WI38 (cell line): ENCODE measurements around the gene CEND1.

Source experiments
- H3K4me3 ChIP-seq: 2 replicates; pipeline ENCODE4 v1.5.1; 2011; ENCODE audit warnings: low read depth, mild to moderate bottlenecking, control low read depth, low read length
- TF ChIP-seq, protein P1 (sequence below): IDR thresholded peaks from 2 replicates; pipeline ENCODE4 v1.5.1; 2012; ENCODE audit warnings: low read depth, mild to moderate bottlenecking, control low read depth, low read length

Gene CEND1

DNA sequence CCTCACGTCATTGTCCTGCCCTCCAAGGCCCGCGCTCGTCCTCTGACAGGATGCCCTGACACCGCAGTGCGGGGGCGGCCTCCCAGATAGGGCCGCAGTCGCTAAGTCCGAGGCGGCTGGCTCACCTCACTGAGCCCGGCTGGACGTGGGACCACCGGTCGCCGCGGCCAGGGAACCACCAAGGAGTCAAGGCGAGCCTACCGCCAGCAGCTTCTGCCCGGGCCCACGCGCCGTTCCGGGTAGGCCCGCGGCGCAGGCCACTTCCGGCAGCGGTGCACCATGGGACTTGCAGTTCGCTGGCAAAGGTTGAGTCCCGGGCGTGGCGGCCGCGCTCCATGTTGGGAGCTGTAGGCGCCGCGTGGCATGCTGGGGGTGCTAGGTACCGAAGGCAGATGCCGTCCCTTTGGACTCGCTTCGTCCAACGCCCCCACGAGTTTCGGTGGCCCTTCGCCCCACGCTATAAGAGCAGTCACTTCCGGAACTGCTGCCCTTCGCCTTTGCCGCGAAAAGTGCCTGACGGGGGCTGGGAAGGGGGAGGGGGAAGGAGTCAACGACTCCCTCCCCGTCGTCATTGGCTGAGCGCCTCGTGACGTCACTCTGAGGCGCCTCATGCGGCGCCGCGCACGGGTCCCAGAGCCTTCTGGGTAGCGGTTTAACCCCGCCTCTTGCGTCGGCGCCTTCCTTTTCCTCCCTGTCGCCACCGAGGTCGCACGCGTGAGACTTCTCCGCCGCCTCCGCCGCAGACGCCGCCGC lies 19.6 kb upstream of the CEND1 start, which contains the start of gene RPLP2:
Gene RPLP2 (plus strand): TSS at position 681 of the 753 bp plus-strand sequence. CDS start 268 bp downstream, outside the sequence.
- TF ChIP-seq, protein P1, sequence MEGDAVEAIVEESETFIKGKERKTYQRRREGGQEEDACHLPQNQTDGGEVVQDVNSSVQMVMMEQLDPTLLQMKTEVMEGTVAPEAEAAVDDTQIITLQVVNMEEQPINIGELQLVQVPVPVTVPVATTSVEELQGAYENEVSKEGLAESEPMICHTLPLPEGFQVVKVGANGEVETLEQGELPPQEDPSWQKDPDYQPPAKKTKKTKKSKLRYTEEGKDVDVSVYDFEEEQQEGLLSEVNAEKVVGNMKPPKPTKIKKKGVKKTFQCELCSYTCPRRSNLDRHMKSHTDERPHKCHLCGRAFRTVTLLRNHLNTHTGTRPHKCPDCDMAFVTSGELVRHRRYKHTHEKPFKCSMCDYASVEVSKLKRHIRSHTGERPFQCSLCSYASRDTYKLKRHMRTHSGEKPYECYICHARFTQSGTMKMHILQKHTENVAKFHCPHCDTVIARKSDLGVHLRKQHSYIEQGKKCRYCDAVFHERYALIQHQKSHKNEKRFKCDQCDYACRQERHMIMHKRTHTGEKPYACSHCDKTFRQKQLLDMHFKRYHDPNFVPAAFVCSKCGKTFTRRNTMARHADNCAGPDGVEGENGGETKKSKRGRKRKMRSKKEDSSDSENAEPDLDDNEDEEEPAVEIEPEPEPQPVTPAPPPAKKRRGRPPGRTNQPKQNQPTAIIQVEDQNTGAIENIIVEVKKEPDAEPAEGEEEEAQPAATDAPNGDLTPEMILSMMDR, result no peak
- peak within 1 kb of the TSS; percentile 98 for H3K4me3 ChIP-seq

DNA sequence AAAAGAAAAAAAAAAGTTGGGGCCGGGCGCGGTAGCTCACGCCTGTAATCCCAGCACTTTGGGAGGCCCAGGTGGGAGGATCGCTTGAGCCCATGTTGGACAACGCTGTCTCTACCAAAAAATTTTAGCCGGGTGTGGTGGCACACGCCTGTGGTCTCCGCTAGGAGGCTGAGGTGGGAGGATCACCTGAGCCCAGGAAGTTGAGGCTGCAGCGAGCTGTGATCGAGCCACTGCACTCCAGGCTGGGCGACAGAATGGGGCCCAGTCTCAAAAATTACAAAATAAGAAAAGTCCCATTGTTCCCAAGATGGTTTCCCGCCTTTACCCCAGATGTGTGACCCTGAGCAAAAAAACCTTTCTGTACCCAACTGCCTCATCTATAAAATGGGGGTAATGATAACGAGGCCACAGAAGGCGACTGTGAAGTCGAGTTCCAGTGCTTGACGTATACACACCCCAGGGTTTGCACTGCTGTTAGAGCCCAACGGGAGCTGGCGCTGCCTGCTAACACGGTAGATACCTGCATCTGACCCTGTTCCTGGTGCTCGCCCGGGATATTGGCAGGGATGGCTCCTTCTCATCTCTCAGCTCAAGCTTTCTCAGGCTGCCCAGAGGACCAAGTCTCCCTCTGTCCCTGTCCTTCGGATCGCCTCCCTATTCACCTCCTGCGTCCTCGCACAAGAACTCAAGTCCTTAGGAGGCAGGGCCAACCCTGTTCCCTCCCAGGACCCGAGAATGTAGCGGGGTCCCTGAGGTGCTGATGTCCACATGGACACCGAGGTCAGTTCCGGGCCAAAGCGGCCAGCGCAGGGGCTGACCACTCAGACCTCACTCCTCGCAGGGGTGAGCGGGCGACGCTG lies 18.8 kb upstream of the CEND1 start:
- TF ChIP-seq, protein P1, result no peak
- H3K4me3 ChIP-seq, result peak overlapping the region; percentile 98

DNA sequence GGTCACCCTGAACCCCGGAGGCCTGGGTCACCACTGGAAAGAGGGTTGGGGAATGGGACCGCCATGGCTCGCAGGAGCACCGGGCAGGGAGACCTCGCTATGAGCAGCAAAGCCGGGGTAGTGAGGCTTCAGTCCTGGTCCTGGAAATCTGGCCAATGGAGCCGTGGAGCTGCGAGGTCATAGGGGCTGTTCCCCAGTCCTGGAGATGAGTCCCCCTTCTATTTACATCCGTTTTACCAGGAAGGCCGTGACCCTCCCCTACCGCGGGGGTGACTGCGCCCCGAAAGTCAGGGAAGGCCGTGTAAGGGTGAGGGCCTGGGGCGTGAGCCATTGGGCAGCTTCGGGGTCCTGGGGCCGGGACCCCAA lies 14.7 kb upstream of the CEND1 start:
- TF ChIP-seq, protein P1, result no peak
- H3K4me3 ChIP-seq, result peak overlapping the region; percentile 68

DNA sequence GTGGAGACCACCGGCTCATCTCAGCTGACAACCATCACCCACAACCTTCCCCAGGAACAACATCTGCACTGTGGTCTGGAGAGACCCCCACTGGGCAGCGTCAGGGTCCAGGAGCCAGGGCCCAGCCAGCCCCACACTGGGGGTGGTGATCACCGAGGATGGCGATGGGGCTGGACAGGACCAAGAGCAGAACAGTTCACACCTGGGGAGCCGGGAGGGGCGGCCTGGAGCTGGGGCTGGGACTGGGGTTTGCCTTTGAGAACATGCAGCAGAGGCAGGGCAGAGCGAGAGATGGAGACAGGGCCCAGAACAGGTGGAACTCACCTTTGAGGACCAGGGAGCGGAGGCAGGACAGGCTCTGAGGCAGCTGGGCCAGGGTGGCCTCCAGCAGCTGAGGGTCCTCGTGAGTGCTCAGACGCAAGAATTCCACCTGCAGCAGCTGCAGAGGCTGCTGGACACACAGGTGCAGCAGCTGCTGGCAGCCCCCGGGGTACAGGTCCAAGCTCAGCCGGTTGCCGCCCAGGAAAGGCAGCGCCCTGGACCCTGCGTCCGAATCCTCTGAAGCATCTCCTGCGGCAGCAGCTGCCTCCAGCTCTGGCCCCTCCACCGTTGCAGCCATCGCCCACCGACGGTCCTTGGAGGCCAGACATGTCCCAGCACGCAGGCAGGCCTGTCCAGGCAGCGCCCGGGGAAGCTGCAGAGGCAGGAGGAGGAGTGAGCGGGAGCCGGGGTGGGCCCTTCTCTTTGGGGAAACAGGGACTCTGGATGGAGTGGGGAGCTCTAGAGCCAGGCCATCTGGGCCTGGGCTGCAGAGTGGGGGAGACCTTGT lies 14.1 kb upstream of the CEND1 start:
- peak overlapping the region; percentile 68 for H3K4me3 ChIP-seq
- TF ChIP-seq, protein P1, result no peak

DNA sequence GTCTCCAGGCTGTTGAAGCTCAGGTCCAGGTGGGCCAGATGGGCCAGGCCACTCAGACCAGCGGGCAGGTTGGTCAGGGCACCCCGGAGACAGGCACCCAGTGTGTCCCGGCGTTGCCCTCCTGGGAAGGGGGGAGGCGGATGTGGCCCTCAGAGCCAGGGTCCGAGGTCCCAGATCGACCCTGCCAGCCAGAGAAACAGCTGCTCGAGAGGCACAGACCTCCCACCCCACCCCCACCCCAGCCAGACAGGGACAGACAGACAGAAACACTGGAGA lies 13.5 kb upstream of the CEND1 start:
- TF ChIP-seq, protein P1, result no peak
- H3K4me3 ChIP-seq, result peak overlapping the region; percentile 68

DNA sequence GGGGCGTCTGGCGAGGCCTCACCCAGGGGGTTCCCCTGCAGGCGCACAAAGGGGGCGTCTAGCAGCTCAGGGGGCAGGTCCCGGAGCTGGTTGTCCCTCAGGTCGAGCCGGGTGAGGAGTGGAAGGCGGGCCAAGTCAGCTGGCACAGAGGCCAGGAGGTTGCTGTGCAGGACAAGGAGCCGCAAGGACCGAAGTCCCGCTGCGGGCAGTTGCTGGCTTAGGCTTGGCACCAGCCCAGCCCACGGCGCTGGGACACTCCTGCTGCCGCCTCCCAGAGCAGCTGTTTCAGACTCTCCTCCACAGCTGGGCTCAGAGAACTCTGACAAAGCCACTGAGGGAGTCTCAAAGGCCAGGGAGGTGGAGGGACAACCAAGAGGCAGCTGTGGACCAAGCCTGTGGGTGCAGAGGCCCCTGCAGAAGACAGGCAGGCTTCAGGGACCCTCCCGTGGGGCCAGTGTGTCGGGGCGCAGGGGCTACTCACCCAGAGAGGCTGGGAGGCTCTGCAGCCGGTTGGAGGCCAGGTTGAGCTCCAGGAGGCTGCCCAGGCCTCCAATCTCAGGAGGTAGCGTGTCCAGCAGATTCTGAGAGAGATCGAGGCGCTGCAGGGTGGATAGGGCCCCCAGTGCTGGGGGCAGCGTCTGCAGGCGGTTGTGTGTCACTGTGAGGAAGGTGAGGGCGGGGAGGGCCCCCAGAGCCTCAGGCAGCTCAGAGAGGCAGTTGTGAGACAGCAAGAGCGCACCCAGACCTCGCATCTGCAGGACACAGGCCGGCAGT lies 13.0 kb upstream of the CEND1 start:
- TF ChIP-seq, protein P1, result no peak
- H3K4me3 ChIP-seq, result peak overlapping the region; percentile 68; the same call in 1 of the 2 replicates
